Omental fat pad (tissue), 4 donors: ENCODE measurements around the gene PLK1. TPM values are rescaled to one million over a fixed set of nuclear protein-coding genes. Genes with fewer than 3 reads are reported as not detected.

Experiments used
- ATAC-seq: fragments of 150-250 bp; one replicate; pipeline ENCODE4 v1.9.1; 2016; ENCODE audit warnings: mild to moderate bottlenecking, moderate library complexity; ENCODE audit not compliant: low FRiP score
- DNase-seq: peaks from one replicate; pipeline ENCODE4 v3.0.0-alpha.2; 2019; ENCODE audit warnings: low spot score
- total RNA-seq, 4 donors: library from RNA; depleted of rRNA; stranded (reverse); fragments of >200 nt; gene quantifications; one replicate each; pipeline ENCODE4 v1.1.0, GENCODE V29; 2016
- TF ChIP-seq, protein P1 (sequence below), 3 donors: fragments of 450-650 bp; IDR thresholded peaks; one replicate each; pipeline ENCODE4 v1.5.1; 2016 to 2017; ENCODE audit warnings: antibody characterized with exemption in 3 of 3, mild to moderate bottlenecking in 3 of 3, moderate library complexity in 2 of 3

The PLK1 gene
- total RNA-seq, 4 donors from 2014 or later, result 0.65 to 7.7 (median 1.4) TPM

DNA sequence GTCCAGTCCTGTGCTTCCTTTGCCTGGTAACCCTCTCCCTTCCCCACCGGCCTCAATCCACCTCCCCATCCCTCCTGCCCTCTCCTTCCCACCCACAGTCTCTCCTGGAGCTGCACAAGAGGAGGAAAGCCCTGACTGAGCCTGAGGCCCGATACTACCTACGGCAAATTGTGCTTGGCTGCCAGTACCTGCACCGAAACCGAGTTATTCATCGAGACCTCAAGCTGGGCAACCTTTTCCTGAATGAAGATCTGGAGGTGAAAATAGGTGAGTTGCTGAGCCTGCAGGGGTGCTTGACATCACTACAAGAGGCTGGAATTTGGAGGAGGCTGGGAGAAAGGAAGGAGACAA is 1.3 kb downstream of the PLK1 start:
- no peak for ATAC-seq
- DNase-seq, result no peak
- TF ChIP-seq, protein P1, sequence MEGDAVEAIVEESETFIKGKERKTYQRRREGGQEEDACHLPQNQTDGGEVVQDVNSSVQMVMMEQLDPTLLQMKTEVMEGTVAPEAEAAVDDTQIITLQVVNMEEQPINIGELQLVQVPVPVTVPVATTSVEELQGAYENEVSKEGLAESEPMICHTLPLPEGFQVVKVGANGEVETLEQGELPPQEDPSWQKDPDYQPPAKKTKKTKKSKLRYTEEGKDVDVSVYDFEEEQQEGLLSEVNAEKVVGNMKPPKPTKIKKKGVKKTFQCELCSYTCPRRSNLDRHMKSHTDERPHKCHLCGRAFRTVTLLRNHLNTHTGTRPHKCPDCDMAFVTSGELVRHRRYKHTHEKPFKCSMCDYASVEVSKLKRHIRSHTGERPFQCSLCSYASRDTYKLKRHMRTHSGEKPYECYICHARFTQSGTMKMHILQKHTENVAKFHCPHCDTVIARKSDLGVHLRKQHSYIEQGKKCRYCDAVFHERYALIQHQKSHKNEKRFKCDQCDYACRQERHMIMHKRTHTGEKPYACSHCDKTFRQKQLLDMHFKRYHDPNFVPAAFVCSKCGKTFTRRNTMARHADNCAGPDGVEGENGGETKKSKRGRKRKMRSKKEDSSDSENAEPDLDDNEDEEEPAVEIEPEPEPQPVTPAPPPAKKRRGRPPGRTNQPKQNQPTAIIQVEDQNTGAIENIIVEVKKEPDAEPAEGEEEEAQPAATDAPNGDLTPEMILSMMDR (IDR thresholded peaks at IDR 0.05), result no peak

DNA sequence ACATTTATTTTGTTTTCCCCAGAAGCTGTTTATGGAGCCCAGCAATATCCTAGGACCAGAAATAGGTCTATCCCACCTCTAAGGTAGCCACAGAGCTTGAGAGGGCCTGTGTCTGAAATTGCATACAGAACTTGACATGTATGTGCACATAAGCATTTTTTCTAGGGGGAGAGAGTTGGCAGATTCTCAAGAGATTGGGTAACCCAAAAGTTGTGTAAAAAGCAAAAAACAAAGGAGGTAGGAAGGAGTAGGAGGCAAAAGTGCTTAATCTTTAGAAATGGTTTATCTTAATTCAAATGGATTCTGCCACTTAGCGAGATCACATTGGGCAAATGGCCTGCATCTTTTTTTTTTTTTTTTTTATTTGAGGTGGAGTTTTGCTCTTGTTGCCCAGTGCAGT is 3.5 kb downstream of the PLK1 start:
- ATAC-seq, result no peak
- TF ChIP-seq, protein P1 (IDR thresholded peaks at IDR 0.05), result no peak
- DNase-seq, result no peak

DNA sequence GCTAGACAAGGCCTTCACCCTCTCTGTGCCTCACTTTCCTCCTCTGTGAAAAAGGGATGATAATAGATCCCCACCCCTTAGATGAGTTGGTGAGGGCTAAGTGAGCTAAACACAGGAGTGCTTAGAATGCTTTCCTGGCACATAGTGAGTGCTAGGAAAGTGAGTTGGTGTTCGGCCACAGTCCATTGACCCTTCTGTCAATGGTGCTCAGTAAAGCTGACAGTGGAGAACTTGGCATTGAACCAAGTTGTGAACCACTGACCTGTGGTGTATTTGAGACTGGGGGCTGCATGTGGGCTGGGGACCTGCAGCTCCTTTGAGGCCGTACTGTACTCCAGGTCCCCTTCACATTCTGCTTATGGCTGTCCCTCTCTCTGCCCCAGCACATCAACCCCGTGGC is 4.8 kb downstream of the PLK1 start:
- DNase-seq (no peak), ATAC-seq (no peak)
- TF ChIP-seq, protein P1 (IDR thresholded peaks at IDR 0.05), result no peak

DNA sequence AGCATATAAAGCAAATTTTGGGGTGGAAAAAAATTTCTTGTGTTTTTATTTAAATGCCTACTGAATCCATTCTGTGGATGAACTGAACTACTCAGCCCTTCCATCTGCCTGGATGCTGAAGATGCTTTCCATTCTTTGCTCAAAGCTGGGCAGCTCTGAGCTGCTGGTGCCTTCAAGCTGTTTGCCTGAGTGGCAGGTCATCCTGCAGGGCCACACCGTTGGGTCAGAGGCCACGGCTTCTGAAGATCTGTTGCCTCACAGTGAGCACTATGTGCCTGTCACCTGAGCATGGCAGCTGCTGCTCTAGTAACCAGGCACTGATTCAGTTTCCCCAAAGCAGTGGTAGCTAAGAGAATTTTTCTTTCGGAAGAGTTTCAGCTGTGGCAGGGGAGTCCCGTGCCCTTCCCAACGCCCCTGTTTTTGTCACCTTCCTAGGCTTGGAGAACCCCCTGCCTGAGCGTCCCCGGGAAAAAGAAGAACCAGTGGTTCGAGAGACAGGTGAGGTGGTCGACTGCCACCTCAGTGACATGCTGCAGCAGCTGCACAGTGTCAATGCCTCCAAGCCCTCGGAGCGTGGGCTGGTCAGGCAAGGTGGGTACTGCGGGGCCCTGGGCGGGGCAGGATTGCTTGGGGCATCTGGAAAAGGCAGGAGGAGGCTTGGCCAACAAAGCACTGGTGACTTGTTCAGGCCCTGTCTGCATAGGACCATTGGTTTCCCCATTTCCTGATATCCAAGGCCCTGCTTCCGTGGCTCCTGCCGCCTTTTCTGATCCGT is 8.5 kb downstream of the PLK1 start:
- TF ChIP-seq, protein P1 (IDR thresholded peaks at IDR 0.05), result no peak
- ATAC-seq, result no peak
- DNase-seq, result no peak

DNA sequence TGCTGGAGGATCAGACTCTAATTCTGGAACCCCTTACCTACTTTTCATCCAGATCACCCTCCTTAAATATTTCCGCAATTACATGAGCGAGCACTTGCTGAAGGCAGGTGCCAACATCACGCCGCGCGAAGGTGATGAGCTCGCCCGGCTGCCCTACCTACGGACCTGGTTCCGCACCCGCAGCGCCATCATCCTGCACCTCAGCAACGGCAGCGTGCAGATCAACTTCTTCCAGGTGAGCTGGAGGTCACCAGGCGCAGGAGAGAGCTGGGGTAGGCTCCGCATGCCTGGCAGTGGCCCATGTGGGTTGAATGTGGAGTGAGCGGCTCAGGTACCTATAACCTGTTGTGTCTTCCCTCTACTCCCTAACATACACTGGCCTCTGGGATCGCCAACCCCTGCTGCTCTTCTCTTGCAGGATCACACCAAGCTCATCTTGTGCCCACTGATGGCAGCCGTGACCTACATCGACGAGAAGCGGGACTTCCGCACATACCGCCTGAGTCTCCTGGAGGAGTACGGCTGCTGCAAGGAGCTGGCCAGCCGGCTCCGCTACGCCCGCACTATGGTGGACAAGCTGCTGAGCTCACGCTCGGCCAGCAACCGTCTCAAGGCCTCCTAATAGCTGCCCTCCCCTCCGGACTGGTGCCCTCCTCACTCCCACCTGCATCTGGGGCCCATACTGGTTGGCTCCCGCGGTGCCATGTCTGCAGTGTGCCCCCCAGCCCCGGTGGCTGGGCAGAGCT is 10.9 kb downstream of the PLK1 start:
- TF ChIP-seq, protein P1 (IDR thresholded peaks at IDR 0.05), result no peak
- DNase-seq (no peak), ATAC-seq (no peak)

DNA sequence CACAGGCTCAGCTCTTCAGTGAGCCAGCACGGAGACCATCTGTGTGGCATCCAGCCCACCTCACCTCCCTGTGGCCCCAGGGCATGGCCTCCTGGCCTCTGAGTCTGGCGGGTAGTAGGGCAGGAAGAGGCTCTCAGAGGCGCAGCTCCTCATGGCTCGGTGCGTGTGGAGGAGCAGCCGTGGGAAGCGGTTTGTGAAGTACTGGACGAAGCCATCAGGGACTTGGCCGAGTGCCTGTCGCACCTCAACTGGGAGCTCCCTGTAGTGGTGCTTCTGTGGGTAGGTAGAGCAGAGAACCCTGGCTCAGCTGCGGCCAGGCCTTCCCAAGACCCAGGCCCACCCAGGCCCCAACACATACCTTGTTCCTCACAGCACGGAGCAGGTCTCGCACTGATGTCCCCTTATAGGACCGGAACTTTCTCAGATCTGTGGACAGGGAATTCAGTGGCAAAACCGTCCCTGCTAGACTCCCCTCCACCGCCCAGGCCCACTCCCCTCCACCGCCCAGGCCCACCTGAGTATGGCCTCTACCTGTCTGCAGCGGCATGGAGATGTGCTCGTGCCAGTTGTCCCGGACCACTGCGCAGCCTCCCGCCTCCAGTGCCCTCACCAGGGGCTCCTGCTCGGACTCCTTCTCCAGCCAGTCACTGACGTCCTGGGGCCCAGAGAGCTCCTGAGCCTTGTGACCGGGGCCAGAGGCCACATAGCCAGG is 12.2 kb downstream of the PLK1 start:
- DNase-seq, result no peak
- TF ChIP-seq, protein P1 (IDR thresholded peaks at IDR 0.05), result no peak
- no peak for ATAC-seq
